NCI-H226 (cell line): Measurements from ENCODE around the gene CNKSR3.

Source experiments
- DNase-seq: peaks from one replicate; pipeline ENCODE4 v3.0.0-alpha.2; 2015

Gene CNKSR3

GRCh38 chr6:154377726-154378125, 132.8 kb downstream of the CNKSR3 start:
- no peak for DNase-seq

- no peak for DNase-seq
These were observed 136.5 kb downstream of the CNKSR3 start for GRCh38 chr6:154373971-154374370.

- DNase-seq = no peak
These were observed 139.2 kb downstream of the CNKSR3 start for GRCh38 chr6:154371281-154371680.

GRCh38 chr6:154370545-154370944, 139.9 kb downstream of the CNKSR3 start:
- no peak for DNase-seq

- DNase-seq = no peak
These were observed 142.4 kb downstream of the CNKSR3 start for GRCh38 chr6:154367839-154368695.

GRCh38 chr6:154367336-154367735, 143.1 kb downstream of the CNKSR3 start:
- no peak for DNase-seq

GRCh38 chr6:154363821-154364220, 146.7 kb downstream of the CNKSR3 start:
- no peak for DNase-seq

GRCh38 chr6:154361476-154361875, 149.0 kb downstream of the CNKSR3 start:
- no peak for DNase-seq

GRCh38 chr6:154360476-154360875, 150.0 kb downstream of the CNKSR3 start:
- no peak for DNase-seq

GRCh38 chr6:154359679-154360078, 150.8 kb downstream of the CNKSR3 start:
- no peak for DNase-seq

- DNase-seq = no peak
These were observed 151.3 kb downstream of the CNKSR3 start for GRCh38 chr6:154359161-154359574.

GRCh38 chr6:154358019-154358545, 152.4 kb downstream of the CNKSR3 start:
- no peak for DNase-seq

- no peak for DNase-seq
These were observed 153.8 kb downstream of the CNKSR3 start, which contains the start of gene IPCEF1 for GRCh38 chr6:154356690-154357089. Gene IPCEF1 (minus strand): TSS chr6:154356803. CDS start chr6:154265947, 90,856 bp downstream.

- no peak for DNase-seq
These were observed 154.4 kb downstream of the CNKSR3 start for GRCh38 chr6:154356113-154356512.

- DNase-seq = no peak
These were observed 156.2 kb downstream of the CNKSR3 start for GRCh38 chr6:154354265-154354777.

- no peak for DNase-seq
These were observed 156.9 kb downstream of the CNKSR3 start for GRCh38 chr6:154353626-154354025.

- DNase-seq = no peak
These were observed 157.4 kb downstream of the CNKSR3 start for GRCh38 chr6:154352898-154353585.

GRCh38 chr6:154350293-154350692, 160.2 kb downstream of the CNKSR3 start:
- DNase-seq = no peak

GRCh38 chr6:154347981-154348380, 162.5 kb downstream of the CNKSR3 start:
- DNase-seq = no peak

GRCh38 chr6:154345811-154346210, 164.7 kb downstream of the CNKSR3 start:
- no peak for DNase-seq

- peak; percentile 62 for DNase-seq
These were observed 166.8 kb downstream of the CNKSR3 start for GRCh38 chr6:154343473-154344308.

- DNase-seq = peak; percentile 95
These were observed 168.6 kb downstream of the CNKSR3 start for GRCh38 chr6:154341871-154342270.

- DNase-seq = peak; percentile 7
These were observed 169.1 kb downstream of the CNKSR3 start for GRCh38 chr6:154341336-154341735.
